LNCaP clone FGC (cell line): ENCODE data around the gene GRHL1.

Source experiments
- DNase-seq: peaks from one replicate; pipeline ENCODE4 v3.0.0-alpha.2; 2011; ENCODE audit warnings: low read depth
- H3K4me3 ChIP-seq: 2 replicates; pipeline ENCODE4 v1.5.1; 2011; ENCODE audit warnings: mild to moderate bottlenecking, low read depth, low read length, control low read depth
- TF ChIP-seq, protein P1 (sequence below): IDR thresholded peaks from 2 replicates; pipeline ENCODE4 v1.5.1; 2012; ENCODE audit warnings: mild to moderate bottlenecking; ENCODE audit not compliant: control insufficient read depth, insufficient read depth; ENCODE audit errors: extremely low read depth

The GRHL1 gene

DNA sequence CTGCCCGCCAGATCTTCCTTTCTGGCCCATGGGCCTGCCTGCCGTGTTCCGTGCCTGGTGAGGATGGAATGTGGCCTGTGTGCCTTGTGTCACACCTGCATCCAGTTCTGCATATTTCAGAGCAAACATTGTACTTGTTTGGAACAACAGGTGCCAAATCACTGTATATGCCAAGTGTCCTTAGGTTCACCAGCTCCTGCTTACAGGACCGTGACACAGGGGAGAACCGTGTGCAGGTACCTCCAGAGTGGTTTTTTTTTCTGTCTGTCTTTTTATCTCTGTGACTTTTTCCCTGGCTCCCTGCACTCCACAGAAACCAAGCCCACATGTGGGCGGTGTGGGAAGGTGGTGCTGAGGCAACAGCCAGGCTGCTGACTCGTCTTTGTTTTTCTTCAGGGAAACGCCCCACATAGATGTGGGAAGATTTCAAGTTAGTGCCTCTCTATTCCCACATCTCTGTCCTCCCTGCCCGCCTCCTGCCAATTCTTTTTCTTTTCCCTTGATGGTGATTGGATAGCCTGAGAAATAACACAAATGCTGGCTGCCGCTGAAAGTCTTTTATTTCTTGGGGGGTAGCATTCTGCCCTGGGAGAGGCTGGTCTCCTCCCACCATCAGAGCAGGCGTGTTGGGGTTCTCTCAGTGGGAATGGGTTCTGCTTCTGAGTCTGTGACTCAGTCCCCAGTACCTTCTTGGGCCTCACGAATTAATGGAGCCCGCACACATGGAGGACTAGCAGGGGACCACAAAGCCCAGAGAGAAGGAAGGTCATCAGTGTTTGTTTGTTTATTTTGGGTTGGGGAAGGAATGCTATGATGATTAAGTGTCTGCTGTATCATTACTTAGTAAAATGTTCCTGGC is 21.4 kb downstream of the GRHL1 start:
- DNase-seq = peak; percentile 80
- H3K4me3 ChIP-seq = no peak overlapping the region
- TF ChIP-seq, protein P1, sequence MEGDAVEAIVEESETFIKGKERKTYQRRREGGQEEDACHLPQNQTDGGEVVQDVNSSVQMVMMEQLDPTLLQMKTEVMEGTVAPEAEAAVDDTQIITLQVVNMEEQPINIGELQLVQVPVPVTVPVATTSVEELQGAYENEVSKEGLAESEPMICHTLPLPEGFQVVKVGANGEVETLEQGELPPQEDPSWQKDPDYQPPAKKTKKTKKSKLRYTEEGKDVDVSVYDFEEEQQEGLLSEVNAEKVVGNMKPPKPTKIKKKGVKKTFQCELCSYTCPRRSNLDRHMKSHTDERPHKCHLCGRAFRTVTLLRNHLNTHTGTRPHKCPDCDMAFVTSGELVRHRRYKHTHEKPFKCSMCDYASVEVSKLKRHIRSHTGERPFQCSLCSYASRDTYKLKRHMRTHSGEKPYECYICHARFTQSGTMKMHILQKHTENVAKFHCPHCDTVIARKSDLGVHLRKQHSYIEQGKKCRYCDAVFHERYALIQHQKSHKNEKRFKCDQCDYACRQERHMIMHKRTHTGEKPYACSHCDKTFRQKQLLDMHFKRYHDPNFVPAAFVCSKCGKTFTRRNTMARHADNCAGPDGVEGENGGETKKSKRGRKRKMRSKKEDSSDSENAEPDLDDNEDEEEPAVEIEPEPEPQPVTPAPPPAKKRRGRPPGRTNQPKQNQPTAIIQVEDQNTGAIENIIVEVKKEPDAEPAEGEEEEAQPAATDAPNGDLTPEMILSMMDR = no peak

DNA sequence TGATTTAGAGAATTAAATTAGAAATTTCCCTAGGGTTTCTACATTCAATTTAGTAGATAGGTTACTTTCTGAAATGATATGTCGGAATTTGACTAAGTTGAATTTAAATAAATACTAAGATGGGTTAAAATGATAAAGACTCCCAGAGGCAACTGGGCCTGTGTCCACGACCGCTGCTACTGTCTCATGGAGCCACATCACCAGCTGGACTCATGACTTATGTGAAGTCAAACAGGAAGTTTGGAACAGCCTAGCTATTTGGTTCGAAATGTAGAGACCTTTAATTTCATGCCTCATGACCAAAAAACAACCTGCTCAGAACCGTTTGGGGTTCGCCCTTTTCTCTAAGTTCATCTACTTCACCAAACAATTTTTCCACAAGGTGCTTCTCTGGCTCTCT is 22.2 kb downstream of the GRHL1 start:
- TF ChIP-seq, protein P1 = no peak
- H3K4me3 ChIP-seq = no peak overlapping the region
- DNase-seq = no peak

DNA sequence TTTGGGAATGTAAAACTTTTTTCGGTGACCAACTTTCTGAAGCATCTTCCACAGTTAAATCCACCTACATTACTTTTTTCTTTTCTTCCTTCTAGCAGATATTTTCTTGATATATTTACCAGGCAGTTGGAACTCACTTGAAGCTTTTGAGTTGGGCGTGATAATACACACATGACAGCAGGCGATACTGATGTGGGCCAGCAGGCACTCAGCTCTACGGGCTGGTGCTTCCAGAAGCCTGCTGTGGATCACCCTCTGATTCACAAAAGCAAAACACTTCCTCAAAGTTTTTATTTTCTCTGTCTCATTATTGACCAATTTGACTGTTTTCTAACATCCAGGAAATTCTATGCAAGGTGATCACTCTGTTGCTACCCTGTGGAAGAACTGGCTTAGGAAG is 22.9 kb downstream of the GRHL1 start:
- no peak for DNase-seq
- no peak overlapping the region for H3K4me3 ChIP-seq
- TF ChIP-seq, protein P1 = no peak

DNA sequence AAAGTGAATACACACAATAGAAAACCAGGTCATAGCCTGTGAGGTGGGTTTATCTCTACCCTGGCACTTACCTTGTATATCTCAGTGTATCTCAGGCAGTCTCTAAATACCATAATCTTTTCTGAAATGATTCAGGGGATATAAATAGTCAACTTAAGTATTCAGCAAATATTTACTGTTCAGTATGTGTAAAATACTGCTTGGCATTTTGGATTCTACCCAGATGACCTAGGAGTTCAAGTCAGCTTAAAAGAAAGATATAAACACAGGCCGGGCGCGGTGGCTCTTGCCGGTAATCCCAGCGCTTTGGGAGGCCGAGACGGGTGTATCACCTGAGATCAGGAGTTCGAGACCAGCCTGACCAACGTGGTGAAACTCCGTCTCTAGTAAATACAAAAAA is 23.8 kb downstream of the GRHL1 start:
- DNase-seq = peak; percentile 96
- TF ChIP-seq, protein P1 = no peak
- no peak overlapping the region for H3K4me3 ChIP-seq

DNA sequence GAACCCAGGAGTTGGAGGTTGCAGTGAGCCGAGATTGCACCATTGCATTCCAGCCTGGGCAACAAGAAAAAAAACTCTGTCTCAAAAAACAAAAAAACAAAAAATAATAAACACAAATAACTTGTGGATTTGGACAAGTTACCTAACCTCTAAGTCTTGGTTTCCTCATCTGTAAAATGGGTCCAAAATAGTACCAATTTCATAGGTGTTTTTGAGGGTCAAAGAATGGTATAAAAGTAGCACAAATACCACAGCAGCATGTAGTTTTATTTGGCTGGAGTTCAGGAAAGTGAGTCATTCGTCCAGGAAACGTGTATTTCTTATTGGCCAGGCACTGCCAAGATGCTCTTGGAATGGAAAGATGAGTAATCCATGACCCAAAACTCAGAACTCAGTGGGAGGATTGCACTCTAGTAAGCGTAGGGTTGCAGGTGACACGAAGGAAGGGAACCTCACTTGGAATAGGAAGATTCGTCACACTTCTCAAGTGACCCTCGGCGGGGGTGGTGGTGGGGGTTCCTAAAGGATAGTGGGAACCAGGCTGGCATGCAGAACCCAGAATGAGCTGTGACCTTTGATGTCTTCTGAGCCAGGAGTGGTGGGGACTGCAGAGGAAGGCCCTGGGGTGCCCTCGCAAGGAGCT is 24.4 kb downstream of the GRHL1 start:
- no peak overlapping the region for H3K4me3 ChIP-seq
- TF ChIP-seq, protein P1 = no peak
- DNase-seq = peak; percentile 75

DNA sequence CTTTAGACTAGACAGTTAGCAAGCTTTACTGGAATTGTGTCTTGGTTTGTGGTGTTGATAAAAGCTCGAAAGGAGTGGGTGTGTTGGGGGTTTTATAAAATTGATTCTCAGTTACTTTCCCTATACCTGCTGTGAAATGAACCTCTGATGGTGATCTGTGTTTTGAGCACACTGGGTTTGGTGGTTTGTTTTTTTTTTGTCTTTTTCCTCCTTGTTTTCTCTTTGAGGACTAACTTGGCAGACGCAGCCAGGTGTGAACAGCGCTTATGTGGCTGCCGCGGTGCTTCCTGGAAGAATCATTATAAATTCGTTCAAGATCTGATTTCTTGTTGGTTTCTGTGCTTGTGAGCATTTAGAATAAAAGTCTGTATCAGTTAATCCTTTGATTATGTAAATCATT is 28.5 kb downstream of the GRHL1 start:
- no peak for DNase-seq
- no peak overlapping the region for H3K4me3 ChIP-seq
- TF ChIP-seq, protein P1 = no peak

DNA sequence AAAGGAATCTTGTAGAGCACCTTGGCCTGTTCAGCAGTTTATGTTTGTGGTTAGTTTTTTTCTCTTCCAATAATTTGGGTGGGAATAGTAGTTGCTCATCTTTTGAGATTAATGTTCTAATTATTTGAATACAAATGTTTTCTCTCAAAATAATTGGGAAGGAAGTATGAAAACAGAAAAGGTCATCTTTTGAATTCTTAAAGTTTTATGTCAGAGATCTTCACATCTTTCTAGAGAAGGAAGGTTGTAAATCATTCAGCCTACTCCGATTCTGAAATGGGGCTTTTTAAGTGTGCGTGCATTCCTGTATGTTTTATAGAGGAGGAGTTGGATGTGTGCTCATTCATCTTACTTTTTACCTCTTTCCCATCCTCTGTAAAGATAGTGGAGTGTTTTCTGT is 29.0 kb downstream of the GRHL1 start:
- TF ChIP-seq, protein P1 = no peak
- no peak overlapping the region for H3K4me3 ChIP-seq
- no peak for DNase-seq
